CD4-positive, alpha-beta T cell treated with Interleukin-17A for 1 hour (primary cell): Measurements from ENCODE around the gene TNFAIP8.
"Not testable (repeated sequence)": the region's sequence is repeated elsewhere in the genome, so short reads cannot be mapped to it uniquely, and the experiment has no call there.

Experiments used
- DNase-seq: peaks from one replicate; pipeline ENCODE4 v3.0.0-alpha.2; 2020

Gene TNFAIP8

GRCh38 chr5:119397518-119398380 lies 41.9 kb downstream of the TNFAIP8 start:
- peak; percentile 23 for DNase-seq

GRCh38 chr5:119398727-119399466 lies 43.1 kb downstream of the TNFAIP8 start:
- no peak for DNase-seq

GRCh38 chr5:119400245-119400644 lies 44.4 kb downstream of the TNFAIP8 start:
- no peak for DNase-seq

- no peak for DNase-seq
These were observed 46.3 kb downstream of the TNFAIP8 start for GRCh38 chr5:119402081-119402480.

GRCh38 chr5:119402555-119402954 lies 46.7 kb downstream of the TNFAIP8 start:
- DNase-seq = no peak

- DNase-seq = no peak
These were observed 48.2 kb downstream of the TNFAIP8 start for GRCh38 chr5:119404033-119404432.

- DNase-seq = no peak
These were observed 49.6 kb downstream of the TNFAIP8 start for GRCh38 chr5:119405419-119405818.

GRCh38 chr5:119406551-119407110 lies 50.8 kb downstream of the TNFAIP8 start:
- no peak for DNase-seq

GRCh38 chr5:119409235-119409815 lies 53.5 kb downstream of the TNFAIP8 start:
- DNase-seq = peak; percentile 25

GRCh38 chr5:119410448-119411159 lies 54.8 kb downstream of the TNFAIP8 start:
- DNase-seq = no peak

GRCh38 chr5:119411361-119412278 lies 55.8 kb downstream of the TNFAIP8 start:
- DNase-seq = peak; percentile 84

GRCh38 chr5:119412279-119413227 lies 56.7 kb downstream of the TNFAIP8 start:
- DNase-seq = no peak

- not testable (repeated sequence) for DNase-seq
These were observed 58.4 kb downstream of the TNFAIP8 start for GRCh38 chr5:119414124-119414734.

- no peak for DNase-seq
These were observed 62.2 kb downstream of the TNFAIP8 start for GRCh38 chr5:119417891-119418605.

GRCh38 chr5:119418606-119419100 lies 62.8 kb downstream of the TNFAIP8 start:
- no peak for DNase-seq

- no peak for DNase-seq
These were observed 64.3 kb downstream of the TNFAIP8 start for GRCh38 chr5:119420169-119420568.

GRCh38 chr5:119426057-119426456 lies 70.2 kb downstream of the TNFAIP8 start:
- DNase-seq = no peak

- DNase-seq = no peak
These were observed 71.2 kb downstream of the TNFAIP8 start for GRCh38 chr5:119427060-119427459.

- DNase-seq = not testable (repeated sequence)
These were observed 71.8 kb downstream of the TNFAIP8 start for GRCh38 chr5:119427596-119427995.
